ENCODE measurements around the gene INPP5D. TPM values are rescaled to one million over a fixed set of nuclear protein-coding genes. Genes with fewer than 3 reads are reported as not detected.

The INPP5D gene
- total RNA-seq, 1 experiment from 2014 or later, result 0.47 TPM

GRCh38 chr2:233068762-233069418 lies 8.7 kb downstream of the INPP5D start:
- Histone ChIP-seq H3K27me3 (no peaks in the 10 kb centered on the region), H3K9me3 (replicated peaks) (no peaks in the 10 kb centered on the region), H3K27ac (no peak overlapping the region), H3K4me1 (no peaks in the 10 kb centered on the region), H3K4me3 (no peak overlapping the region), H3K36me3 (no peaks in the 10 kb centered on the region)
- no peak for DNase-seq

GRCh38 chr2:233072838-233073237 lies 12.7 kb downstream of the INPP5D start:
- no peak overlapping the region for H3K4me3 ChIP-seq
- no peak for DNase-seq
- no peaks in the 10 kb centered on the region for H3K36me3 ChIP-seq
- H3K4me1 ChIP-seq, result peaks cover 8% of the 10 kb centered on the region
- no peaks in the 10 kb centered on the region for H3K27me3 ChIP-seq
- no peaks in the 10 kb centered on the region for H3K9me3 ChIP-seq (replicated peaks)
- no peak overlapping the region for H3K27ac ChIP-seq

GRCh38 chr2:233074106-233074505 lies 14.0 kb downstream of the INPP5D start:
- no peaks in the 10 kb centered on the region for H3K36me3 ChIP-seq
- no peak for DNase-seq
- no peaks in the 10 kb centered on the region for H3K27me3 ChIP-seq
- no peak overlapping the region for H3K27ac ChIP-seq
- H3K4me1 ChIP-seq, result peaks cover 8% of the 10 kb centered on the region
- H3K9me3 ChIP-seq (replicated peaks), result no peaks in the 10 kb centered on the region
- H3K4me3 ChIP-seq, result no peak overlapping the region

GRCh38 chr2:233075141-233075965 lies 15.2 kb downstream of the INPP5D start:
- Histone ChIP-seq H3K27ac (no peak overlapping the region), H3K9me3 (replicated peaks) (no peaks in the 10 kb centered on the region), H3K36me3 (no peaks in the 10 kb centered on the region), H3K4me3 (no peak overlapping the region), H3K27me3 (no peaks in the 10 kb centered on the region), H3K4me1 (peaks cover 8% of the 10 kb centered on the region)
- no peak for DNase-seq

- Histone ChIP-seq H3K36me3 (no peaks in the 10 kb centered on the region), H3K9me3 (replicated peaks) (no peaks in the 10 kb centered on the region), H3K4me3 (no peak overlapping the region), H3K27ac (no peak overlapping the region), H3K27me3 (no peaks in the 10 kb centered on the region), H3K4me1 (peaks cover 8% of the 10 kb centered on the region)
- no peak for DNase-seq
Measured at GRCh38 chr2:233075966-233076339, 15.8 kb downstream of the INPP5D start.

GRCh38 chr2:233076749-233077148 lies 16.6 kb downstream of the INPP5D start:
- Histone ChIP-seq H3K9me3 (replicated peaks) (no peaks in the 10 kb centered on the region), H3K27me3 (no peaks in the 10 kb centered on the region), H3K4me3 (no peak overlapping the region), H3K4me1 (peaks cover 8% of the 10 kb centered on the region), H3K27ac (no peak overlapping the region), H3K36me3 (no peaks in the 10 kb centered on the region)
- DNase-seq, result no peak

- no peaks in the 10 kb centered on the region for H3K27me3 ChIP-seq
- no peak overlapping the region for H3K27ac ChIP-seq
- no peak overlapping the region for H3K4me3 ChIP-seq
- no peak for DNase-seq
- H3K9me3 ChIP-seq (replicated peaks), result no peaks in the 10 kb centered on the region
- H3K4me1 ChIP-seq, result peaks cover 15% of the 10 kb centered on the region
- H3K36me3 ChIP-seq, result no peaks in the 10 kb centered on the region
Measured at GRCh38 chr2:233079473-233079877, 19.3 kb downstream of the INPP5D start.

- Histone ChIP-seq H3K36me3 (no peaks in the 10 kb centered on the region), H3K4me3 (no peak overlapping the region), H3K27me3 (no peaks in the 10 kb centered on the region), H3K4me1 (peaks cover 15% of the 10 kb centered on the region), H3K27ac (no peak overlapping the region), H3K9me3 (replicated peaks) (no peaks in the 10 kb centered on the region)
- DNase-seq, result no peak
Measured at GRCh38 chr2:233079953-233080835, 20.1 kb downstream of the INPP5D start.

GRCh38 chr2:233080836-233081229 lies 20.7 kb downstream of the INPP5D start:
- H3K9me3 ChIP-seq (replicated peaks), result no peaks in the 10 kb centered on the region
- H3K4me3 ChIP-seq, result no peak overlapping the region
- DNase-seq, result no peak
- no peaks in the 10 kb centered on the region for H3K27me3 ChIP-seq
- H3K36me3 ChIP-seq, result no peaks in the 10 kb centered on the region
- H3K27ac ChIP-seq, result no peak overlapping the region
- H3K4me1 ChIP-seq, result peaks cover 15% of the 10 kb centered on the region

GRCh38 chr2:233081232-233081730 lies 21.1 kb downstream of the INPP5D start:
- H3K27ac ChIP-seq, result no peak overlapping the region
- no peak overlapping the region for H3K4me3 ChIP-seq
- peaks cover 14% of the 10 kb centered on the region for H3K4me1 ChIP-seq
- no peak for DNase-seq
- H3K36me3 ChIP-seq, result no peaks in the 10 kb centered on the region
- H3K9me3 ChIP-seq (replicated peaks), result no peaks in the 10 kb centered on the region
- H3K27me3 ChIP-seq, result no peaks in the 10 kb centered on the region

- H3K27me3 ChIP-seq, result no peaks in the 10 kb centered on the region
- H3K4me3 ChIP-seq, result no peak overlapping the region
- peaks cover 9% of the 10 kb centered on the region for H3K4me1 ChIP-seq
- no peaks in the 10 kb centered on the region for H3K9me3 ChIP-seq (replicated peaks)
- H3K27ac ChIP-seq, result no peak overlapping the region
- H3K36me3 ChIP-seq, result no peaks in the 10 kb centered on the region
- no peak for DNase-seq
Measured at GRCh38 chr2:233081731-233082221, 21.6 kb downstream of the INPP5D start.

GRCh38 chr2:233082222-233082930 lies 22.2 kb downstream of the INPP5D start:
- no peak overlapping the region for H3K27ac ChIP-seq
- no peak for DNase-seq
- H3K4me1 ChIP-seq, result peaks cover 7% of the 10 kb centered on the region

GRCh38 chr2:233082931-233083755 lies 23.0 kb downstream of the INPP5D start:
- no peak overlapping the region for H3K27ac ChIP-seq
- H3K4me3 ChIP-seq, result no peak overlapping the region
- H3K36me3 ChIP-seq, result no peaks in the 10 kb centered on the region
- H3K9me3 ChIP-seq (replicated peaks), result no peaks in the 10 kb centered on the region
- DNase-seq, result peak; percentile 54 to 77
- peaks cover 7% of the 10 kb centered on the region for H3K4me1 ChIP-seq
- no peaks in the 10 kb centered on the region for H3K27me3 ChIP-seq

More at GRCh38 chr2:233082222-233082930, 22.2 kb downstream of the INPP5D start:
- Histone ChIP-seq H3K36me3 (no peaks in the 10 kb centered on the region), H3K27me3 (no peaks in the 10 kb centered on the region), H3K9me3 (replicated peaks) (no peaks in the 10 kb centered on the region), H3K4me3 (no peak overlapping the region)

Measured in SJCRH30 (cell line).